GM20000 (cell line): ENCODE data around the gene ARHGDIA.
A peak's percentile ranks its signal among the peaks of the same experiment; 100 is the strongest.

Experiments used
- DNase-seq: peaks from one replicate; pipeline ENCODE4 v3.0.0; 2012; ENCODE audit warnings: low spot score
- CTCF ChIP-seq: IDR thresholded peaks from 2 replicates; pipeline ENCODE4 v1.5.1; 2012; ENCODE audit warnings: mild to moderate bottlenecking, control low read depth; ENCODE audit errors: extremely low read depth, missing control alignments

Gene ARHGDIA

GRCh38 chr17:81833921-81834830, 37.0 kb downstream of the ARHGDIA start:
- DNase-seq: no peak
- TF ChIP-seq CTCF: no peak

GRCh38 chr17:81833160-81833920, 37.8 kb downstream of the ARHGDIA start, which contains the start of gene MCRIP1:
Gene MCRIP1, minus strand, starts transcription at chr17:81833291. Its CDS starts 8,785 bp downstream, at chr17:81824506.
- peak; percentile 100 for DNase-seq
- no peak for TF ChIP-seq CTCF

- DNase-seq: peak; percentile 67
- no peak for TF ChIP-seq CTCF
Measured at GRCh38 chr17:81832608-81833159, 38.5 kb downstream of the ARHGDIA start.

GRCh38 chr17:81831957-81832607, 39.1 kb downstream of the ARHGDIA start:
- no peak for DNase-seq
- TF ChIP-seq CTCF: no peak

- DNase-seq: no peak
- TF ChIP-seq CTCF: no peak
Measured at GRCh38 chr17:81831563-81831956, 39.6 kb downstream of the ARHGDIA start.

GRCh38 chr17:81829858-81830257, 41.3 kb downstream of the ARHGDIA start:
- no peak for TF ChIP-seq CTCF
- DNase-seq: no peak

- TF ChIP-seq CTCF: no peak
- no peak for DNase-seq
Measured at GRCh38 chr17:81828656-81829055, 42.5 kb downstream of the ARHGDIA start.
